CD4-positive, alpha-beta T cell treated with Interleukin-15 for 4 hours (primary cell): ENCODE measurements around the gene MYRF.

Experiments used
- DNase-seq: peaks from one replicate; pipeline ENCODE4 v3.0.0-alpha.2; 2020; ENCODE audit warnings: low spot score

The MYRF gene

DNA sequence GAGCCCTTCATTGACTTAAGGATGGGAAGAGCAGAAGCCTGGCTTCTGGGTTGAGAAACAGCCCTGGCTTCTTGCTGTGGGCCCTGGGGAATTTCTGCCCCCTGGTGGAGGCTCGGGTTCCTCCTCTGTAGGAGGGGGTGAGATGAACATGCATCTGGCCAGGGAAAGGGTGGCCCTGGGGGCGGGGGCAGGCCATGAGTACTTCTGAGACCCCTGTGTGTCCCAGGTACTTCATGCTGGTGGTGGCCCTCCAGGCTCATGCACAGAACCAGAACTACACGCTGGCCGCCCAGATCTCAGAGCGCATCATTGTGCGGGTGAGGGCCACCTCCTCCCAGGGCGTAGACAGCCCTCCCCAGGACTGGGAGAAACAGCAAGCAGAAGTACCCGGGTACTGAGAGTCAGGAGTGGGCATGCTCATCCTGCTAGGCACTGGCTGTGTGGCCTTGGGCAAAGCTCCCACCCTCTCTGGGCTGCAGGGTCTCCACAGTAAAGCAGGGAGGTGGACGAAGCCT, 24.2 kb downstream of the MYRF start:
- peak; percentile 32 for DNase-seq

DNA sequence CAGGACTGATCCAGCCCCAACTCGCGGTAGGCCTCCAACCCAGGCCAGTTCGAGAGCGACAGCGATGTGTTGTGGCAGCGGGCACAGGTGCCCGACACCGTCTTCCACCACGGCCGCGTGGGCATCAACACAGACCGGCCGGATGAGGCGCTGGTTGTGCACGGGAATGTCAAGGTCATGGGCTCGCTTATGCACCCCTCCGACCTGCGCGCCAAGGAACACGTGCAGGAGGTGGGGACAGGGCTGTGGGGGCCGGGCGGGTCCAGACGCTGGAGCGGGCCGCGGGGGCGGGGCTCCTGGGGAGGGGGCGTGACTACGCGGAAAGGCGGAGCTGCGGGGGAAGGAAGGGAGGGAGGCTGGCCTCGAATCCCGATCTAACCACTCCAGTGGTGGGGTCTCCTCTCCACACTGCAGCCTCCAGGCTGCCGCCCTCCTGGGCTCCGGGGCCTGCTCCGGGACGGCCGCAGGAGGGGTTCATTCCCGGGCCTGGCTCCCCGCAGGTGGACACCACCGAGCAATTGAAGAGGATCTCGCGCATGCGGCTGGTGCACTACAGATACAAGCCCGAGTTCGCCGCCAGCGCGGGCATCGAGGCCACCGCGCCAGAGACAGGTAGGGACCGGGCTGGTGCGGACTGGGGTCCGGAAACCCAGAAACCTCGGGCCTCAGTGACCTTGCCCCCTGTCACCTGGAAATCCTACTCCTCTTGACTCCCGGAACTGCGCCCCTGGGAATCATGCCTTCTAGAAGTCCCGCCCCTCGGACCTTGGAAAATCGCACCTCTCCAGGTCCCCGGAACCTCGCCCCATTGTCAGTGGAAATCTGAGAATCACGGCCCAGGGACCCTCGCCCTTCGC, 25.0 kb downstream of the MYRF start:
- peak; percentile 63 for DNase-seq

DNA sequence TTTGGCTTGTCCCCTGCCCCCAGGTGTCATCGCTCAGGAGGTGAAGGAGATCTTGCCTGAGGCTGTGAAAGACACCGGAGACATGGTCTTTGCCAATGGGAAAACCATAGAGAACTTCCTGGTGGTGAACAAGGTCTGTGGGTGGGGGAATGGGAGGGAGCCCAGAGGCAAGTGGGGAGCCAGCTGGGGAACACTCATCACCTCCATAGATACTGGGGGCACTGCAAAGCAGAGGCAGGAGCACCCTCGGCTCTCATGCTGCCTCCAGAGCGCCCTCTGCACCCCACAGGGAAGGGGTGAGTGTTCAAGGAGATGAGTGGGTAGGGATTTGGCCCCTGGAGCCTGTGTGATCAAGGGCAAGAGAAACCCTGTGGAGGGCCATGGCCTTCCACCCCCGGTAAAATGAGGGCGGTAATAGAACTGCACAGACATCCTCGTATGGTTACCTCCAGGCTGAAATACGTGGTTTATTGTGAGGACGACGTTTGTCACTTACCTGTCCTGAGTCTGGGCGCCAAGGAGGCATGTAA, 26.0 kb downstream of the MYRF start:
- DNase-seq: no peak

DNA sequence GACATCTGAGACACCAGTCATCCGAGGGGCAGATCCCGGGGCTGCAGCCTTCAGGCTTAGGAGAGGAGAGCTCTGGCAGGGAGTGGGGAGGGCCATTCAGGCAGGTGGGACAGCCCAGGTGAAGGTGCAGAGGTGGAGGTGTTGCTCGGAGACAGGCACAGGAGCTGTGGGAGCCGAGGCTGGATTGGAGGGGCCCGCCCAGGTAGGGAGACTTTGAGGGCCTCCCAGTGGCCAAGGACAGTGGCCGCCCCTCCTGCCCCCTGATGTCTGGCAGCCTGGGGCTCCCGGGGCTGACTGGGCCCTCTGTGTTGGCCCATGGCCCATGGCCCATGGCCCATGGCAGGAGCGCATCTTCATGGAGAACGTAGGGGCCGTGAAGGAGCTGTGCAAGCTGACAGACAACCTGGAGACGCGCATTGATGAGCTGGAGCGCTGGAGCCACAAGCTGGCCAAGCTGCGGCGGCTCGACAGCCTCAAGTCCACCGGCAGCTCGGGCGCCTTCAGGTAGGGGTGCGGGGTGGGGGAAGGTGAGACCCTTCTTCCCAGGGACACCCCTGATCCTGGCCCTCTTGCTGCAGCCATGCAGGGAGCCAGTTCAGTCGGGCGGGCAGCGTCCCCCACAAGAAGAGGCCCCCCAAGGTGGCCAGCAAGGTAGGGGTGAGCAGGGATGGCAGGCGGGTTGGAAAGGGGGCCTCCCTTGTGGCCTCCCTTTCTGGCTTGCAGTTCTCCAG, 26.6 kb downstream of the MYRF start:
- no peak for DNase-seq

DNA sequence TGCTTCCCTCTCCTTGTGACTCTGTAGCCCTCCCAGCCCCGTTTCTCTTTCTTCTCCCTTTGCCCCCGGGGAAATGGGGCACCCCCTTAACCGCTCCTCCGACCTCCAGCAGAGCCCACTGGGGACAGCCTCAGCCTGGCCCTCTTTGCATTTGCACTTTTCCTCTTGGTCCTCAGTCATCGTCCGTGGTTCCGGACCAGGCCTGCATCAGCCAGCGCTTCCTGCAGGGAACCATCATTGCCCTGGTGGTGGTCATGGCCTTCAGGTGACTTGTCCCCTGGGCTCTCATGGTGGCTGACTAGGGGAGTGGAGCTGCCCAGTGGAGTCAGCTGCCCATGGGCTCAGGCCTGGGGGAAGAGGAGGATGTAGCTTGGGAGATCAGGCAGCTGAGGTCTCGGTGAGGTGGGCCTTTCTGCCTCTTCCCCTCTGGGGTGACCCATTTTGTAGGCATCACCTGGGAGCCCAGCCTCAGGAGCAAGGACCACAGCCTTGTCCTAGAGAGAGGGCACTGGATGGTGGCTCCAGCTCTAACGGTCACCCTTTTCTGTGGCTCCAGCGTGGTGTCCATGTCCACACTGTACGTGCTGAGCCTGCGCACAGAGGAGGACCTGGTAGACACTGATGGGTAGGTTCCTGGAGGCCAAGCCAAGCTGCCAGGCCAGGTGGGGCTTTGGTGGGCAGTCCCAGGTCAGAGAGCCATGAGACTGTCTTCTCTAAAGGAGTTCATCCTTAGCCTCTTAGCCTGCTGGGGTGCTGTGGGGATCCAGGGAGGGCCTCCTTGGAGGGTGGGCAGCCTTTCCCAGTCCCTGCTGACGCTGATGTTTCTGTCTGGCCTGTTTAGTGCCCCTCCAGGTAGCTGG, 27.5 kb downstream of the MYRF start:
- DNase-seq: no peak

DNA sequence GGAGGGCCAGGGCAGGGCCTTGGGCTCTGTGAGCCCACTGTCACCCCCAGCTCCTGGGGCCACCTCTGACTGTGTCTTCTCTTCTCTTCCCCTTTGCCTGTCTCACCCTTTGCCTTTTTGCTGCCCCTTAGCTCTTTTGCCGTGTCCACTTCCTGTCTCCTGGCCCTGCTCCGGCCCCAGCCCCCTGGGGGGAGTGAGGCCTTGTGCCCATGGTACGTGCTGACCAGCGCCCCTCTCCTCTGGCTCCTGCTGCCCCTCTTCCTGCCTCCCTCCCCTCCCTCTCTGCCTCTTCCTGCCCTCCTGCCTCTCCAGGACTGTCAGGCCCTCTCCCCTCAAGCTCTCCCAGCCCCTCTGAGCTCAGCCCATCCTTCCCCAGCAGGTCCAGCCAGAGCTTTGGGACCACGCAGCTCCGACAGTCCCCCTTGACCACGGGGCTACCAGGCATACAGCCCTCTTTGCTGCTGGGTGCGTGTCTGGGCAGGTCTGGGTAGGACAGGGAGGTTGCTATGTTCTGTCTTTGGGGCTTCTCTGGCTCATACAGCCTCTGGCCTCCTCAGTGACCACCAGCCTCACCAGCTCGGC, 28.2 kb downstream of the MYRF start:
- DNase-seq: no peak

DNA sequence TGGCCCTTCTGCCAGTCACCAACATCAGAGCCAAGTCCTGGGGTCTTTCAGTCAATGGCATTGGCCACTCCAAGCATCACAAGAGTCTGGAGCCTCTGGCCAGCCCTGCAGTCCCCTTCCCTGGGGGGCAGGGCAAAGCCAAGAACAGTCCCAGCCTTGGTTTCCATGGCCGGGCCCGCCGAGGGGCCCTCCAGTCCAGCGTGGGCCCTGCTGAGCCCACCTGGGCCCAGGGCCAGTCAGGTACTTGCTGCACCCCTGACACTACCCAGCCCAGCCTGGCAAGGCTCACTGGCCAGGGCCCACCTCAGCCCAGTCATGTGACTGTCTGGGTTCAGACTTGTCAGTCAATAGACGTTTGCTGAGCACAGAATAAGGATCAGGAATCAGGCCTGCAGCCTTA, 29.1 kb downstream of the MYRF start:
- no peak for DNase-seq

DNA sequence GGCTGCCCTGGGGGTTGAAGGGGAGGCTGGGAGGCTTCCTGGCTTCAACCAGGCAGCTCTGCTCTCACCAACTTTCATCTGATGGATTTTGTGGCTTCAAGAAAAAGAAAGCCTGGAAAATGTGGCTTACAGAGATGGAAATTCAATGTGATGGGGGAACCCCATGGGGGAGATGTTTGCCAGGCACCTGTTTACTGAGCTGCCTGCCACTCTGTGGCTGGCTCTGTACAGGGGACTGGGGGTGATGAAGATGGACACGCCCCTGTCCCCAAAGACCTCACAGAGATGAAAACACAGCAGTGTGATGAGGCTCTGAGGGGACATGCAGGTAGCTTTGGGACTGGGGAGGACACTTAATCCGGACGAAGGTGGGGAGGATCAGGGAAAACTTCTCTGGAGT, 29.9 kb downstream of the MYRF start:
- no peak for DNase-seq

DNA sequence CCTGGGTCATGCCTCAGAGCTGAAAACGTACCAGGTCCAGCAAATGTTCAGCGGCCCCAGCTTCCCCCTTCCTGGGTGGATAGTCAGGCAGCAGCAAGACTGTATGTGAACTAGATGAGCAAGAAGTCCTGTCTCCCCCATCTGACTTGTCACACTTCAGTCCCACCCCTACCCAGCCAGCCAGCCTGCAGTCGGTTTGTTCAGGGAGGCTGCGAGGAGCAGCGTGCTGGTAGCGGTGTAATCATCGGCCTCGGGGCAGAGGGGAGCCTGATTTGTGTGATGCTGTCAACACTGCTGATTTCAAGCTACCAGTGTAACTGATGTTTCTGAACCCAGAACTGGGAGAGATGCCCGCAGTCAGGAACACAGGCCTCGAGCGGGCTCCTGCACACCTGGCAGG, 30.4 kb downstream of the MYRF start:
- no peak for DNase-seq

DNA sequence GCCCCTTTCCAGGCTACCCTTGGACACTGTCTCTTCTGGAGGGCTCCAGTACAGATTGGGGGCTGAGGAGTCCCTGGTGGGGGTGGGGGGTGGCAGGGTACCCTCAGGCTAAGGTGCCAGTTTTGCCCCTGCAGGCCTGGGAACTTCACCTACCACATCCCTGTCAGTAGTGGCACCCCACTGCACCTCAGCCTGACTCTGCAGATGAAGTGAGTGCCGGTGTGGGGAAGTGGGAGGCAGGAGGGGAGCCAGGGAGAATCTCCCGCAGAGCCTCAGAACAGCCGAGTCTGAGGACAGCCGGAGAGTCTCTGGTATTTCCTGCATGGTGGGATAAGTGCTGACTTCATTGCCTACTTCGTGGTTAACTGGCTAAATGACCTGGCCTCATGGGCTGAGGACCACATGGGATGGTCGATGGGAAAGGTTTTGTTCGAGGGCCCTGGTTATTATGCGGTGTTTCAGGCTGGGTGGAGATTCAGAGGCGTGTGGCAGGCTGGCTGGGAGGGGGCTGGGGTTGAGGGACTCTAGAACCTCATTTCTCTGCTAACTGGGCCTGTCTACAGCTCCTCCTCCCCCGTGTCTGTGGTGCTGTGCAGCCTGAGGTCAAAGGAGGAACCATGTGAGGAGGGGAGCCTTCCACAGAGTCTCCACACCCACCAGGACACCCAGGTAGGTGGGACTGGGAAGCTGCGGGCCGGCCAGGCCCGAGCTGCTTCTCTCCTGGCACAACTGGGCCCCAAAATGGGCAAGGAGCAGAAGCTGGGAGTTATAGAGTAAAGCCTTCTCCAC, 31.5 kb downstream of the MYRF start:
- DNase-seq: no peak

DNA sequence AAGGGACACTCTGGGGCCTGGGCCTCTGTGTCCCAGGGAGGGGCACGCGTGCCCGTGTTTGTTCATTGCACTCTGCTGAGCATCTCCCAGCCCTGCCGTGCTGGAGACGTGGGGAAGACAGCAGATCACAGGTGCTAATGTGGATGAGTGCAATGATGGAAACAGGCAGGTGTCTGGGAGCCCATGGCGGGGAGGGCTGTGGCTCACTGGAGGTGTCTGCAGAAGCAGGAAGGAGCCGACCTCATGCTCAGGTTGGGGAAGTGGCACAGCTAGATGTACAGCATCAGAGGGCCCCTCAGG, 32.0 kb downstream of the MYRF start:
- no peak for DNase-seq

DNA sequence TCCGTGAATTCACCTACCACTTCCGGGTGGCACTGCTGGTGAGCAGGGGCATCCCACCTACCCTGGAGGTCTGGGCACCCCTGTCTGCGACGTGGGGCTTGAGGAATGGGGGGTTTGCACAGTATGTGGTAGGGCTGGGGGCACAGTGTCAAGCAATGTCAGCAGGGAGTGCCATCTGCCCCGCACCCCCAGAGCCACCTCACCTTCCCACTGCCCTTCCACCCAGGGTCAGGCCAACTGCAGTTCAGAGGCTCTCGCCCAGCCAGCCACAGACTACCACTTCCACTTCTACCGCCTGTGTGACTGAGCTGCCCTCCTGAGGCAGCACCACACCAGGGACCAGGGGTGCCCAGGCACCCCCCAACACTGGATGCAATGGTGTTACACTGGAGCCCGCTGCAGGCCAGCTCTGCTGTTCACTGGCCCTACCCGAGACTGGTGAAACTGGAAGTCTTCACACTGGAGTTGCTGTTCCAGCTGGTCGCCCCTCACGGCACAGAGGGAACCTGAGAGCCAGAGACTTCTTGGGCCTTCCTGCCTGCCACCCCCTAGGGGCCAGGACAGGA, 33.5 kb downstream of the MYRF start:
- no peak for DNase-seq

DNA sequence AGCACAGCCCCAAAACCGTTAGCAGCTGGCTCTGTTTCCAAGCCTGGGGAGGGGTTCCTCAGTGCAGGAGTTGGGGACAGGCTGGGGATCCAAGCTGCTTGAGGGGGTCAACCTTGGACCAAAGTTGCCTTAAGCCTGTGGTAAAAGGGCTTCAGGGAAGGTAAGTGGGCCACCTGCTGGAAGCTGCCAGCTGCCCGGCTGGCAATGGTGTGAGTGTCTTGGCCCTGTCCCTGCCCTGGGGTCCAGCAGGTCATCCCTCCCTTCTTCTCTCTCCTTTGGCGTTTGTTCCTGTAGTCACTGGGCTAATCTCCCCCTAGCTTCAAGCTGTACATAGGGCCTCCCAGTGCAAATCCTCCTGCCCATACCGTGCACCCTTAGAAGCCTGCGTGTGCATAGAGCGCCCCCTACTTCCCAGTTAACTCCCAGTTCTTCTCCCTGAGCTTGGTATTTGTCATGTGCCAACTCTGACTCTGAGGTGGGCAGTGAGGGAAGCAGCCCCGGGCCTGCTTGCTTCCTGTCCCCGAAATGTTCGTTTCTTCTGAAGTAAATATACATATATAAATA, 35.6 kb downstream of the MYRF start:
- DNase-seq: peak; percentile 7

DNA sequence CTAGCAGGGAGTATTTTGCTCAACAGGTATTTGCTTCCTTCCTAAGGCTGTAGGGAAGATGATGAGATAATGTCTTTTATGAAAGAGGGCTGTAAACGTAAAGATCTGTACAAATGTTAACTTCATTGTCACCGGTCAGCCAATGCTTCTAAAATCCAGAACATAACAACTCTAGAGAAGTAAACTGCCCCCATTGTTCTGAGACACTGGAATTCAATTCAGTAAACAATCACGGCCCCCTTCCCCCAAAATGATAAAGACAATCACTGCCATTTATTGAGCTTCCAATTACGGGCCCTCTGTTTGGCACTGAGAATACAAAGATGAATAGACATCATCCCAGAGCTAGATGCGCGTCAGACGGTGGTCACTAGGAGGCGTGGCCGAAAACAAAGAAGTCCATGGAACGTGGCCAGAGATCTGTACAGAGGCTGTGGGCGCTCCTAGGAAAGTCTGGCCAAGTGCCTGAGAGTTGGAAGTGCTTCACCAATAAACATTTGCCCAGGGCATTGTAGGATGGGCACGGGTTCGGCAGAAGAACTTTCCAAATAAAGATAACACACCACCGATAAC, 39.4 kb downstream of the MYRF start:
- no peak for DNase-seq

DNA sequence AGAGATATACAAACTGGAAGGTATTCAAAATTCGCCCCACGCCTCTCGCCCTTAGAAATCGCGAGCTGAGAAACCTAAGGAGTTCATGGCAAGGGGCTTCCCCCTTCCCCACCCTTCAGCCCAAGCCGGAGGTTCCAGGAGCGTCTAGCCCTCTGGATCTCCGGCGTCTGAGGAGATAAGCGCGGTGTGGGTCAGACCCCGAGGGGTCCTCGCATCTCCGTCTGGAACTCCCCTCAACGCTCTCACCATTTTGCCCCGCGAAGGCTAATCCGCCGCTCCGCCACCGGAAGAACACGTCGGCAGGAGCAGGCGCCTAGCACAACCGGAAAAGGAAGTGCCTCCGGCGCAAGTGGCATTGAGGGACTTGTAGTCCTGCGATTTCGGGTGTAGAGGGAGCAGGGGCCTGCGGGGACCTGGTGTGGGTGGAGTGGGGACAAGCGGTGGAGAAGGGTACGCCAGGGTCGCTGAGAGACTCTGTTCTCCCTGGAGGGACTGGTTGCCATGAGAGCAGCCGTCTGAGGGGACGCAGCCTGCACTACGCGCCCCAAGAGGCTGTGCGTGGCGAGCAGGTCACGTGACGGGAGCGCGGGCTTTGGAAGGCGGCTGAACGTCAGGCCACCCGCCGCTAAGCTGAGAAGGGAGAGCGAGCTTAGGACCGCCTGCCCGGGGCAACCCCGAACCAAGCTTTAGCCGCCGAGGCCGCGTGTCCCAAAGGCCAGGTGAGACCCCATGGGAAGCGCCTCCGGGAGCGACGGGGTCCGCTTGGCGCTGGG, 40.1 kb downstream of the MYRF start, which contains the start of the genes FEN1 and TMEM258:
Gene FEN1 (plus strand): TSS at position 602 of the 773 bp plus-strand sequence. CDS start 2,451 bp downstream, outside the sequence.
Gene TMEM258 (minus strand): TSS at position 290 of the 773 bp plus-strand sequence. CDS start 41 bp downstream, at position 249.
- peak; percentile 83 for DNase-seq

DNA sequence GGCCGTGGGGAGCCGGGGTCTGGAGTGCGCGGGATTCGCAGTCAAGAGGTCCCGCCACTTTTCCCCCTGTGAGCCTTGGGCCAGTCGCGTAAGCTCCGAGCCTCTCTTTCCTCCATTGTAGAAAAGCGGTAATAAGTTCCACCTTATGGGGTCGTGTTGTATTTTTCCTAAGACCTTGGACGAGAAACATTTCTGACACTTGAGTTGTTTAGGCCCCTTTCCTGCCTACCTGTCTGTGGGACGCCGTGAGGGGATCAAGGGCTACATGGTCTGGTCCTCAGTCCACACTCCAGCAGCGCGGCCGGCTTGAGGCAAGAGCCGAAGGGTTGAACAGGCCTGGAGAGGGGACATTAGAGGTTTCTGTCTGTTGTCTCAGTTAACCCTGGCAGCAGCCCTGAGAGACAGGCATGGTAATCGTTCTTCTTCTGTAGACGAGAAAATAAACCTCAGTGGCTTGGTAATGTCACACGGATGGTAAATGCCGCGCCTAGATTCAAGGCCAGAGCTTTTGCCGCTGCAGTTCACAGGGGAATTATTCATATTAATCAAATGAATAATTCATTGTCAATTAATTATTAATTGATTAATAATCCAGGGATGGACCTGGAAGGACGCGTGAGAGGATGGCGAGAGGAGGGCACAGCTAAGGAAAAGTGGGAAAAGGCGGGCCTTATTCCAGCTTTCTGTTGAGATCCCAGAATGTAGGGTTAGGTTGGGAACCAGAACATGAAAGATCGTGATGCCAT, 40.8 kb downstream of the MYRF start:
- no peak for DNase-seq

DNA sequence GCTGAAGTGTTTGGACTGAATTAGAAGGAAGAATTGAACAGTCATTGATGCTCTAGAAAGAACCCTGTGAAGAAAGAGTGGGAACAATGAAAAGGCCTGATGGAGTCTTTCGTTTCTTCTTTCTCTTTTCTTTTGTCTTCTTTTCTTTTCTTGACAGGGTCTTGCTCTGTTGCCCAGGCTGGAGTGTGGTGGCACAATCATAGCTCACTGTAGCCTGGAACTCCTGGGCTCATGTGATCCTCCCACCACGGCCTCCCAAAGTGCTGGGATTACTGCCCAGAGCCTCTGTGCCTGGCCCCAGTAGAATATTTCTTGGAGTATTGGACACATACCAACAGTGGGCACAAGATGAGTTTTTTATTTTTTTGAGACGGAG, 41.4 kb downstream of the MYRF start:
- DNase-seq: no peak

DNA sequence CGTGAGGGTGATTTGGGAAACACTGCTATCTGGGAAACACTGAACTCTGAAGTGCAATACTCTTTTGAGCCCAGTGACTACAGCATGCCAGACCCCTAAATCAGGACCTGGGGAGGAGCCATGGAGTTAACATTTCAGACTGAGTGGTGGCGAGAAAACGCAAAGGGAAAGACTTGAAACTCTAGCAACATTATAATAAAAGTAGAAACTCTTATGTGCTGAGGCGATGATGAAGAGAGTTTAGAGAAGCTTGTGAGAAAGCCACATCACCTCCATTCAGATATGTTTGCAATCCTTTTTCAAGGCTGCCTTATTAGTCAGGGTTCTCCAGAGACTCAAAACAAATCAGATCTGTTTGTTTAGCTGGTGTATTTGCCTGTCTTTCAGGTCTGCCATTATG, 42.1 kb downstream of the MYRF start:
- DNase-seq: no peak
